GM19455 (cell line): ENCODE results near the gene TSPAN14.
A peak's percentile ranks its signal among the peaks of the same experiment; 100 is the strongest.
"Not testable (repeated sequence)": the region's sequence is repeated elsewhere in the genome, so short reads cannot be mapped to it uniquely, and the experiment has no call there.

ENCODE experiments used
- ATAC-seq: cut with Tn5 transposase; IDR thresholded peaks from one replicate; pipeline ENCODE4 v1.9.1; 2021; ENCODE audit not compliant: unreplicated experiment

The TSPAN14 gene

GRCh38 chr10:80468002-80468401 is 13.9 kb downstream of the TSPAN14 start:
- no peak for ATAC-seq

- ATAC-seq: no peak
Measured at GRCh38 chr10:80468806-80469421, 14.8 kb downstream of the TSPAN14 start.

- no peak for ATAC-seq
Measured at GRCh38 chr10:80470266-80470665, 16.2 kb downstream of the TSPAN14 start.

- no peak for ATAC-seq
Measured at GRCh38 chr10:80471001-80471400, 16.9 kb downstream of the TSPAN14 start.

- ATAC-seq: peak; percentile 65
Measured at GRCh38 chr10:80471715-80472233, 17.7 kb downstream of the TSPAN14 start.

GRCh38 chr10:80472234-80473095 is 18.4 kb downstream of the TSPAN14 start:
- ATAC-seq: peak; percentile 85

GRCh38 chr10:80473096-80473657 is 19.1 kb downstream of the TSPAN14 start:
- ATAC-seq: no peak

- no peak for ATAC-seq
Measured at GRCh38 chr10:80473692-80474596, 19.8 kb downstream of the TSPAN14 start.

- no peak for ATAC-seq
Measured at GRCh38 chr10:80474597-80474910, 20.4 kb downstream of the TSPAN14 start.

GRCh38 chr10:80474941-80475340 is 20.8 kb downstream of the TSPAN14 start:
- ATAC-seq: no peak

GRCh38 chr10:80475641-80476040 is 21.5 kb downstream of the TSPAN14 start:
- not testable (repeated sequence) for ATAC-seq

GRCh38 chr10:80476685-80477084 is 22.6 kb downstream of the TSPAN14 start:
- ATAC-seq: no peak

GRCh38 chr10:80477813-80478212 is 23.7 kb downstream of the TSPAN14 start:
- no peak for ATAC-seq

GRCh38 chr10:80480373-80480772 is 26.3 kb downstream of the TSPAN14 start:
- not testable (repeated sequence) for ATAC-seq

- no peak for ATAC-seq
Measured at GRCh38 chr10:80480852-80481251, 26.7 kb downstream of the TSPAN14 start.

- ATAC-seq: no peak
Measured at GRCh38 chr10:80484243-80484642, 30.1 kb downstream of the TSPAN14 start.

- no peak for ATAC-seq
Measured at GRCh38 chr10:80484676-80485075, 30.6 kb downstream of the TSPAN14 start.

GRCh38 chr10:80485076-80485945 is 31.2 kb downstream of the TSPAN14 start:
- ATAC-seq: no peak

GRCh38 chr10:80485946-80486764 is 32.0 kb downstream of the TSPAN14 start:
- ATAC-seq: no peak
